Subcutaneous adipose tissue (tissue), 4 donors: ENCODE measurements around the gene KIAA1586. TPM values are rescaled to one million over a fixed set of nuclear protein-coding genes. Genes with fewer than 3 reads are reported as not detected.
"Not testable (repeated sequence)": the region's sequence is repeated elsewhere in the genome, so short reads cannot be mapped to it uniquely, and the experiment has no call there.

Source experiments
- CTCF ChIP-seq: fragments of 450-650 bp; IDR thresholded peaks from one replicate; pipeline ENCODE4 v1.5.1; 2016; ENCODE audit warnings: low read depth, mild to moderate bottlenecking, control low read depth, antibody characterized with exemption, moderate library complexity
- total RNA-seq, 4 donors: library from RNA; depleted of rRNA; stranded (reverse); fragments of >200 nt; gene quantifications; one replicate each; pipeline ENCODE4 v1.1.0, GENCODE V29; 2016

Gene KIAA1586
- total RNA-seq, result 10 to 100 TPM in 3 of 4 donors, 1 to 10 TPM in 1; 9.4 to 12.2 (median 11.6) TPM

- TF ChIP-seq CTCF, result not testable (repeated sequence)
Measured at GRCh38 chr6:57046332-57047256, at the start of gene KIAA1586. TSS of gene KIAA1586 (plus strand) at chr6:57046693. CDS start at chr6:57046756, 63 bp downstream.

- no peak for TF ChIP-seq CTCF
Measured at GRCh38 chr6:56999049-56999448, 47.4 kb upstream of the KIAA1586 start.

GRCh38 chr6:57002197-57002596, 44.3 kb upstream of the KIAA1586 start:
- no peak for TF ChIP-seq CTCF

- TF ChIP-seq CTCF, result no peak
Measured at GRCh38 chr6:57004292-57004691, 42.2 kb upstream of the KIAA1586 start.

- TF ChIP-seq CTCF, result no peak
Measured at GRCh38 chr6:57006101-57006500, 40.4 kb upstream of the KIAA1586 start.

GRCh38 chr6:57013521-57013926, 33.0 kb upstream of the KIAA1586 start:
- no peak for TF ChIP-seq CTCF

- no peak for TF ChIP-seq CTCF
Measured at GRCh38 chr6:57017069-57017468, 29.4 kb upstream of the KIAA1586 start.
